Muscle layer of duodenum (tissue), 2 donors: ENCODE measurements around the gene C11orf65.
"Not testable (repeated sequence)": the region's sequence is repeated elsewhere in the genome, so short reads cannot be mapped to it uniquely, and the experiment has no call there.

ENCODE experiments used
- H3K27ac ChIP-seq: one replicate; pipeline ENCODE4 v1.7.0; 2013; ENCODE audit warnings: mild to moderate bottlenecking, low read length
- H3K27me3 ChIP-seq: one replicate; pipeline ENCODE4 v1.7.0; 2013; ENCODE audit warnings: low read depth, mild to moderate bottlenecking, control low read depth, low read length
- H3K36me3 ChIP-seq, 2 donors: one replicate each; pipeline ENCODE4 v1.7.0; 2013; ENCODE audit warnings: low read length in 2 of 2, control low read depth in 1 of 2, mild to moderate bottlenecking in 1 of 2; ENCODE audit not compliant: insufficient read depth in 2 of 2, control insufficient read depth in 1 of 2
- H3K4me1 ChIP-seq, 2 donors: one replicate each; pipeline ENCODE4 v1.7.0; 2013; ENCODE audit warnings: low read length in 2 of 2, mild to moderate bottlenecking in 2 of 2, control low read depth in 1 of 2, moderate library complexity in 1 of 2; ENCODE audit not compliant: insufficient read depth in 2 of 2, control insufficient read depth in 1 of 2
- H3K4me3 ChIP-seq, 2 donors: one replicate each; pipeline ENCODE4 v1.7.0; 2013; ENCODE audit warnings: low read length in 2 of 2, low read depth in 1 of 2, mild to moderate bottlenecking in 1 of 2
- H3K9me3 ChIP-seq, 2 donors: one replicate each; pipeline ENCODE4 v1.7.0; 2013; ENCODE audit warnings: low read length in 2 of 2, control low read depth in 1 of 2, mild to moderate bottlenecking in 1 of 2; ENCODE audit not compliant: control insufficient read depth in 1 of 2
- donor health status: healthy.

The C11orf65 gene

DNA sequence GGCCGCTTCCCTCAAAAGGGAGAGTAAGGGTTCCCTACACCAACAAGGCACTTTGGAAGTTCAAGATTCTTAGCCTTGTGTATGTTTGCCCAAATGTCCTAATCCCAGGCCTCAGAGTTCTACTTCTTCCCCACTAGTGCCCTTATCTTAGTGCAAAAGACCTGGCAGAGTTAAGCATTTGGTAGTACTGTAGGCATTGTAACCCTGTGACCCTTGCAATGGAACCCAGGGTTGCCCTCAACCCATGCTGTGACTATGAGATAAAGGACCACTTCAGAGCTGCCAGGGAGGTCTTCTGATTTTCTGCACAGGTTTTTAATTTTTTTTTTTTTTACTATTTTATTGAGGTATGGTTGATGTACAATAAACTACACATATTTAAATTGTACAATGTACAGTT lies 65.1 kb downstream of the C11orf65 start:
- Histone ChIP-seq H3K4me3 (no peak overlapping the region), H3K9me3 (no peaks in the 10 kb centered on the region), H3K4me1 (no peaks in the 10 kb centered on the region), H3K27me3 (no peaks in the 10 kb centered on the region), H3K36me3 (peaks cover 0 to 3% of the 10 kb centered on the region in 2 donors), H3K27ac (no peak overlapping the region)

DNA sequence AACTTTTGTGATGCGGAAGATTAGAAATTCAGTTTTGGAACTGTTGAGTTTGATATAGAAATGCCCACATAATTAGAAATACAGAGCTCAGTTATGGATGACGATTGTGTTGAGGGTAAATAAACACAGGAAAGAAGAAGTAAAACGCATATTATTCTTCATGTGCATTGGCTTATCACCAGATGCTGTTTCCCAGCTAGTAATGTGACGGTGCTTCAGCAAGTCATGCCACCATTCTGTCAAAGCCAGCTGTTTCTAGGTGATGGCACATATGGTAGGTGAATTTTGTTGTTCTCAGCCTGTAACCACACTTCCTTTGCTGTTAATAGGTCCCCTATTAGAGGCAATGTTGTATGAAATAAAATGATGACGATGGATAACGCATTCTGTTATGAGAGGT lies 68.9 kb downstream of the C11orf65 start:
- Histone ChIP-seq H3K4me3 (no peak overlapping the region), H3K27me3 (no peaks in the 10 kb centered on the region), H3K36me3 (no peaks in the 10 kb centered on the region), H3K27ac (no peak overlapping the region), H3K4me1 (no peaks in the 10 kb centered on the region), H3K9me3 (no peaks in the 10 kb centered on the region)

DNA sequence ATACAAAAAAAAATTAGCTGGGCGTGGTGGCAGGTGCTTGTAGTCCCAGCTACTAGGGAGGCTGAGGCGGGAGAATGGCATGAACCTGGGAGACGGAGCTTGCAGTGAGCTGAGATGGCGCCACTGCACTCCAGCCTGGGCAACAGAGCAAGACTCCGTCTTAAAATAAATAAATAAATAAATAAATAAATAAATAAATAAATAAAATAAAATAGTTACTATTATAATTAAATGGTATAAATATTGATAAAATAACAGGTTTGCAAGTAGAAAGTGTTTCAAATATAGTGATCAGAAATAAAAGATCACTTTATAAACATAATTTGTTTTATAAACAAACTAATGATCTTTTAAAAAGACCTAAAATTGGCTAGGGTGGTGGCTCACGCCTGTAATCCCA lies 70.7 kb downstream of the C11orf65 start:
- not testable (repeated sequence) for H3K4me3 ChIP-seq

DNA sequence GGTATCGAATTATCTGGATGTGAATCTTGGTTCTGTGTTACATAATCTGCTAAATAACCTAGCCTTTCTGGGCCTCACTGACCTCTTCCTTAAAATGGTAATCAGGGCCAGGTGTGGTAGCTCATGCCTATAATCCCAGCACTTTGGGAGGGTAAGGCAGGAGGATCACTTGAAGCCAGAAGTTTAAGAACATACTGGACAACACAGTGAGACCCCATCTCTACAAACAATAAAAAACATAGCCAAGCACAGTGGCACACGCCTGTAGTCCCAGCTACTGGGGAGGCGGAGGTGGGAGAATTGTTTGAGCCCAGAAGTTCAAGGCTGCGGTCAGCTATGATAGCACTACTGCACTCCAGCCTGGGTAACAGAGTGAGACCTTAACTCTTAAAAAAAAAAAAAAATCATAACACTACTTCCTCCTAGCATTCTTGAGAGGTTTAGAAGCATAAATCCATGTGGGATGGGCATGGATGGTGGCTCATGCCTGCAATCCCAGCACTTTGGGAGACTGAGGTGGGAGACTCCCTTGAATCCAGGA lies 72.5 kb downstream of the C11orf65 start:
- Histone ChIP-seq H3K9me3 (no peaks in the 10 kb centered on the region), H3K36me3 (no peaks in the 10 kb centered on the region), H3K27me3 (no peaks in the 10 kb centered on the region), H3K4me1 (no peaks in the 10 kb centered on the region), H3K4me3 (no peak overlapping the region), H3K27ac (no peak overlapping the region)

More for the DNA sequence above, 70.7 kb downstream of the C11orf65 start:
- H3K4me1 ChIP-seq, H3K36me3 ChIP-seq, H3K9me3 ChIP-seq, H3K27ac ChIP-seq, H3K27me3 ChIP-seq: not testable (repeated sequence)

DNA sequence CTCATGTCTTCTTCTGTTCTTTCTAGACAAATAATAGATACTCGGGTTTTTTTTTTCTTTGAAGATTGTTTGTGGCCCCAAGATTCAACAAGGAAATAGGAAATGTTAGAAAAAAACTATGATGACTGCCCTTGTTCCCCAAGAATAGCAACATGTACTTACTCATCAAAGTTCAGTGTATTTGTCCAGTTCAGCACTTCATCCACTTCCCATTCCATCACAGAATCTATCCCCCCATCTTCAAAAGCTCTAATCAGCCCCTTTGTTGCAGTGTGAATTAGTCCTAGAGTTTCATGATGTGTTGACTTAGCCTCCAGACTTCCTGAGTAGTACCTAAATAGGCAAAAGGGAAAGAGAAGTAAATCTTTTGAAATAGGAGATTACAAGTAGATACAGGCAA lies 74.3 kb downstream of the C11orf65 start:
- Histone ChIP-seq H3K36me3 (no peaks in the 10 kb centered on the region), H3K4me1 (no peaks in the 10 kb centered on the region), H3K9me3 (no peaks in the 10 kb centered on the region), H3K4me3 (no peak overlapping the region), H3K27me3 (no peaks in the 10 kb centered on the region), H3K27ac (no peak overlapping the region)

DNA sequence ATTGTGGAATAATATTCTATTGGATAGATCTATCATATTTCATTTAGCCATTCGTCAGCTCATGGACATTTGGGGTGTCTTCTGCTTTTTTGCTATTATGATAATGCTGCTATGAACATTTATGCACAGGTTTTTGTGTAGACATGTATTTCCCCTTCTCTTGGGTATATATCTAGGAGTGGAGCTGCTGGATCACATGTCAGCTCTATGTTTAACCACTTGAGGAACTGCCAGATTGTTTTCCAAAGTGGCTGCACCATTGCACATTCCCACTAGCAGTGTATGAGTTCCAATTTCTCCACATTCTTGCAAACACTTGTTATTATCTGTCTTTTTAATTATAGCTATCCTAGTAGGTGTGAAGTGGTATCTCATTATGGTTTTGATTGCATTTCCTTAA lies 75.0 kb downstream of the C11orf65 start:
- no peak overlapping the region for H3K27ac ChIP-seq

DNA sequence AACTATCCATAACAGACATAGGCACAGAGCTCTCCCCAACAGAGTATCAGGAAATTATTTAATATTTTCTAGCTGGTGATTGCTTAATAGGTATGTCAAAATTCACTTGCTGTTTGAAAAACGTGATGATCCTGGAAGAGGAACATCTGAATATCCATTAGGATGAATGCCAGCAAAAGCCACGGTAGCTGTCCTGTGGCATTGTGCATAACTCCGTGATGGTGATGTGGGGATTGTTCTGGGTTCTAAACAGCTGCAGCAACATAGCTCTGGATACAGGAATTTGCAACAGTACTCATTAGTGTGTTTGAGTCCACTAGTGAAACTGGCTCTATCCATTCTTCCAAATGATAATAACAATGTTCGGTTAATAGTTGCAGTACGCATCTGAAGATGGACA lies 78.8 kb downstream of the C11orf65 start:
- no peaks in the 10 kb centered on the region for H3K36me3 ChIP-seq
- no peaks in the 10 kb centered on the region for H3K27me3 ChIP-seq
- H3K27ac ChIP-seq = no peak overlapping the region
- no peak overlapping the region for H3K4me3 ChIP-seq
- no peaks in the 10 kb centered on the region for H3K4me1 ChIP-seq
- H3K9me3 ChIP-seq = no peaks in the 10 kb centered on the region

More for the DNA sequence above, 75.0 kb downstream of the C11orf65 start:
- Histone ChIP-seq H3K9me3 (no peaks in the 10 kb centered on the region), H3K36me3 (no peaks in the 10 kb centered on the region), H3K4me3 (no peak overlapping the region), H3K27me3 (no peaks in the 10 kb centered on the region), H3K4me1 (no peaks in the 10 kb centered on the region)

DNA sequence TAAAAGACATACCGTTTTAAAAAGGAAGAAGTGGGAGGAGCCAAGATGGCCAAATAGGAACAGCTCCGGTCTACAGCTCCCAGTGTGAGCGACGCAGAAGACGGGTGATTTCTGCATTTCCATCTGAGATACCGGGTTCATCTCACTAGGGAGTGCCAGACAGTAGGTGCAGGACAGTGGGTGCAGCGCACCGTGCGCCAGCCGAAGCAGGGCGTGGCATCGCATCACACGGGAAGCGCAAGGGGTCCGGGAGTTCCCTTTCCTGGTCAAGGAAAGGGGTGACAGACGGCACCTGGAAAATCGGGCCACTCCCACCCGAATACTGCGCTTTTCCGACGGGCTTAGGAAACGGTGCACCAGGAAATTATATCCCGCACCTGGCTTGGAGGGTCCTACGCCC lies 93.8 kb downstream of the C11orf65 start:
- H3K27me3 ChIP-seq, H3K9me3 ChIP-seq, H3K27ac ChIP-seq, H3K4me1 ChIP-seq, H3K36me3 ChIP-seq, H3K4me3 ChIP-seq: not testable (repeated sequence)

DNA sequence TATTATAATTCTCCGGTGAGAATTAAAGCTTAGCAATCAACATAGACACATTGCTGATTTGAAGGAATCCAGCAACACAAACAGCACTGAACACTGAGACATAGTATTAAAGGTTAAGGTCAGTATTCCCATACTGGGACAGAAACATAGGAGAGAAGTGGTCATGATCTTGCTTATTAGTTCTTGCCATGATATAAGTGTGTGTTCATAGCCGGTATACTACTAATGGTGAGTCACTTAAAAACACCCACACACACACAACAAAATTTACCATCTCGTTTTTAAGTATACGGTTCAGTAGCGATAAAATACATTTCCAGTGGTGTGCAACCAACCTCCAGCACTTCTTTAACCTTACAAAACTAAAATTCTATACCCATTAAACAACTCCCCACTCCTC lies 96.3 kb downstream of the C11orf65 start:
- H3K27ac ChIP-seq = no peak overlapping the region
- H3K36me3 ChIP-seq = peaks cover 0 to 13% of the 10 kb centered on the region in 2 donors
- H3K9me3 ChIP-seq = no peaks in the 10 kb centered on the region
- no peak overlapping the region for H3K4me3 ChIP-seq
- H3K27me3 ChIP-seq = no peaks in the 10 kb centered on the region
- H3K4me1 ChIP-seq = no peaks in the 10 kb centered on the region

DNA sequence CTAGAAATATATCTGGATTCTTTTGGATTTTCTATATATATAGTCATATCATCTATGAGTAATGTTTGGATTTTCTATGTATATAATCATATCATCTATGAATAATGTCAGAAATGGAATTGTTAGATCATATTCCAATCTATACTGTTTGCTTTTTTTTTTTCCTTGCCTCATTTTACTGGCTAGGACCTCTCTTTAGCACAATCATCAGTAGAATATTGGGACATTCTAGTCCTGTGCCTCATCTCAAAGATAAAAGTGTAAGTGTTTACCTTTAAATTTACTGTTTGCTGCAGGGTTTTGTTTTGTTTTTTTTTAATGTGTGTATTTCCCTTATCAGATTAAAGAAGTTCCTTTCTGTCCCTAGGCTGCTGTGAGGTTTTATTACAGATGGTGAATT lies 97.0 kb downstream of the C11orf65 start:
- Histone ChIP-seq H3K36me3 (peaks cover 2 to 17% of the 10 kb centered on the region in 2 donors), H3K4me3 (no peak overlapping the region), H3K9me3 (no peaks in the 10 kb centered on the region)

DNA sequence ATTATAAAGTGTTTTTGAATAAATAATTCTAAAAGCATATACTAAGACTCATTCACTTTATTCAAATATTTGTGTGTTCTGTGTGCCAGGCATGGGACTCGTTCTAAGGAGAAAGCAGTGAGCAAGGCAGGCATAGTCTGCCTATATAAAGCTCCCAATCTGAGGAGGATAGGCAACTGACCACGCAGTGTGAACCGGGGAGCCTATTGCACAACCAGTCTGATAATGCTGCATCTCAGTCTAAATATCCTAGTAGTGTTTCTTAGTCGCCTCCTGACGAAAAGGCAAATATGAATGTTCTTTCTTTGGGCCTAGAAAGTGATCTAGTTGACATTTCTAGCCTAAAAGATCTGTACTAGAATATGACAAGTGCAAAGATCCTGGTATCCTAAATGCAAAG lies 98.3 kb downstream of the C11orf65 start:
- H3K36me3 ChIP-seq = peaks cover 7 to 28% of the 10 kb centered on the region in 2 donors
- no peak overlapping the region for H3K4me3 ChIP-seq
- H3K4me1 ChIP-seq = no peaks in the 10 kb centered on the region
- no peaks in the 10 kb centered on the region for H3K27me3 ChIP-seq
- no peak overlapping the region for H3K27ac ChIP-seq
- H3K9me3 ChIP-seq = no peaks in the 10 kb centered on the region

More for the DNA sequence above, 97.0 kb downstream of the C11orf65 start:
- no peaks in the 10 kb centered on the region for H3K4me1 ChIP-seq
- H3K27ac ChIP-seq = no peak overlapping the region
- H3K27me3 ChIP-seq = no peaks in the 10 kb centered on the region

DNA sequence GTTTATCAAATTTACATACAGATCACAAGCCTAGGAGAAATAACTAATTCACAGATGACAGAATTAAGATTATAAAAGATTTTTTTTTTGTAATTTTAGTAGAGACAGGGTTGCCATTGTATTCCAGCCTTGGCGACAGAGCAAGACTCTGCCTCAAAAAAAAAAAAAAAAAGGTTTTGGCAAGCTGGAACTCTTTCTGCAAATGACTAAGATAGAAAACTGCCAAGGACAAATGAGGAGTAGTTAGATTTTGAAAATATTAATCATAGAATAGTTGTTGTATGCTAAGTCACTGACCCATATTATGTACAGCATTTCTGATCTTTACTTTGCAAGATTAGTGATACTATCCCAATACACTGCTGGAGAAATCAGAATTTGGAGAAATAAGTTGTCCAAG lies 99.2 kb downstream of the C11orf65 start:
- H3K27me3 ChIP-seq = no peaks in the 10 kb centered on the region
- H3K4me3 ChIP-seq = no peak overlapping the region
- H3K9me3 ChIP-seq = no peaks in the 10 kb centered on the region
- H3K27ac ChIP-seq = no peak overlapping the region
- no peaks in the 10 kb centered on the region for H3K4me1 ChIP-seq
- H3K36me3 ChIP-seq = peaks cover 7 to 28% of the 10 kb centered on the region in 2 donors
